AG20443 (cell line): ENCODE results near the gene CDK2AP2.
"Not testable (repeated sequence)": the region's sequence is repeated elsewhere in the genome, so short reads cannot be mapped to it uniquely, and the experiment has no call there.

Source experiments
- DNase-seq: peaks from one replicate; pipeline ENCODE4 v3.0.0; 2012; ENCODE audit warnings: low spot score, mixed read lengths

CDK2AP2 gene

GRCh38 chr11:67523556-67524479 lies 15.9 kb upstream of the CDK2AP2 start:
- DNase-seq, result peak; percentile 42

DNA sequence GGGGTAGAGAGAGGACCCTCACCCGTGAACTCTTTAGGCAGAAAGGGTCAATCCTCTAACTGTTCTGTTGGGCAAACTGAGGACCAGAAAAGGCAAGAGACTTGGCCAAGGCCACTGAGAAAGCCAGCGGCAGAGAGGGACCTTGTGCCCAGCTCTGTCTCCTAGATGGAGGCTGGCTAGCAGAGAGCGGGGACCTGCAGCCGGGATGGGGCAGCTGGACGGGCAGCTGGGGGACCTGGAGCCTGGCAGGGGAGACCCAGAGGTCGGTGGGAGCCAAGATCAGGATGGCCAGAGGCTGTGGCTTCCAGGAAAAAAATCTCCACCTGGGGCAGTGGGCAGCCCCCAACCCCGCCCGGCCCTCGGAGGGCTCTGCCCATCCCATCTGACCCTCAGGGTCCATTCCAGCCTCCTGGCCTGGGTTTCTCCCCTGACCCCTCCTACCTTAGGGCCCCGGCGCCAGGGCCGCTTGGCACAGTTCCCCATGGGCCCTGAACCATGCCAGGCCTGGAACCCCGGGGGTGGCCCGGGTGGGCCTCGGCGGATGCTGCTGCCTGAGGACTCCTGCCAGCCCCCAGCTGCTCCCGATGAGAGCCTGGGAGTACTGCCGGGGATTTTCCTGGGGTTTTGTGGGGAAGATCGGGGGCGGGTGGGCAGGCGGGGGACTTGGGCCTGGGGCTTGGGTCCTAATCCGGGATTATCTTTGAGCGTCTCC lies 15.0 kb upstream of the CDK2AP2 start, which contains the start of gene CABP2:
Gene CABP2, minus strand, starts transcription at position 603 of the 712 bp plus-strand sequence. Its CDS starts 120 bp downstream, at position 483.
- no peak for DNase-seq

GRCh38 chr11:67522338-67522737 lies 14.4 kb upstream of the CDK2AP2 start:
- DNase-seq, result no peak

DNA sequence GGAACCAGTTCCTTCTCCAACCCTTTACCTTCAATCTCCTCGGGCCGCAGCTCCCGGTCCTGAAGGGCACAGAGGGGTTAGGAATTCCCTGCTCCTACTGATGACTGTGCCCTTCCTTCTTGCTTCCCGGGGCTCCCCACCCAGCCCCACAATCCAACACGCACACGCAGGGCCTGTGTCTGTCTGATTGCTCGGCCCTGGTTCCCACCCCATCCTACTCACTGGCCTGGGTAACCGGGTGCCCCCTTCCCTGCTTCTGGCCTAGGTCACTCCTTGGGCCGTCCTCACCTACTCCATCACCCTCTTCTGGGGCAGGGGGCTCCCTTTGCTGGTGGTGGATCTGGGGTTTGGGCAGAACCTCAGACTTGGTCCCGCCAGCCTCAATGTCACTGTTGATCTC lies 14.0 kb upstream of the CDK2AP2 start:
- no peak for DNase-seq

DNA sequence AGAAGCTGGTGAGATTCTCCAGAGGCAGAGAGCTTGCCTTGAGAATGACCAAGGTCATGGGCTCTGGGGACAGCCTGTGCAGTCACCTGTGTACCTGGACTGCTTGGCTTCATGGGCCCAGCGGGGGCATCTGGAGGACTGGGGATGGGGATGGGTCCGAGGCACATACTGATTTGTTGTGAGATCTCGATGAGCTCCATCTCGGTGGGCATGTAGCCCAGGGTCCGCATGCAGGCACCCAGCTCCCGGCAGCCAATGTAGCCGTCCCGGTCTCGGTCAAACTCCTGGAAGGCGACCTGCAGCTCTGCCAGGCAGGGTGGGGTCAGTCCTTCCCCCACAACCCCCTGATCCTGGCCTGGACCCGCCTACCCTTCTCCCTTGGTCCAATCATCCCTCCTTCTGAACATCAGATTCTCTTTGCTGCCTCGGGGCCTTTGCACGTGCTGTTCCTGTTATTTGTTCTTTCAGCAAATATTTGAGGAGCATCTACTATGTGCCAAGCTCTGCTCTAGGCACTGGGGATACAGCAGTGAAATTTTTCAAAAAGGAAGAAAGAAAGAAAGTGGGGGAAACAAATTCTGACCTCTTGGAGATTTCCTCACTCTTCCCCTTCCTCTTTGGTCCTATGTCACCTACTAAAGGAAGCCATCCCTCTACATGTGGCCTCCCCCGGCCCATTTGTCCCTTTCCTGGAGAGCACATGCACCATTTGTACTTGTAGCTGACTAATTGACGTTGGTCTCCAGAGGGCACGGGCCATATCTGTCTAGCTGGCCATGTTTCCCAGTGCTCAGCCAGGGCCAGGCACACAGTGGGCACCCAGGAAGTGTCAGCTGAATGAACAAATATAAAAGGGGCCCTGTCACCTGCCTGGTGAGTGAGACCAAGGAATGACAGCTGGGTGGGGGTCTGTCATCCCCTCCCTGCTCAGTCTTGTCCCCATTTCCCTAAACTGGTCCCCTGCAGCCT lies 13.2 kb upstream of the CDK2AP2 start:
- DNase-seq, result no peak

DNA sequence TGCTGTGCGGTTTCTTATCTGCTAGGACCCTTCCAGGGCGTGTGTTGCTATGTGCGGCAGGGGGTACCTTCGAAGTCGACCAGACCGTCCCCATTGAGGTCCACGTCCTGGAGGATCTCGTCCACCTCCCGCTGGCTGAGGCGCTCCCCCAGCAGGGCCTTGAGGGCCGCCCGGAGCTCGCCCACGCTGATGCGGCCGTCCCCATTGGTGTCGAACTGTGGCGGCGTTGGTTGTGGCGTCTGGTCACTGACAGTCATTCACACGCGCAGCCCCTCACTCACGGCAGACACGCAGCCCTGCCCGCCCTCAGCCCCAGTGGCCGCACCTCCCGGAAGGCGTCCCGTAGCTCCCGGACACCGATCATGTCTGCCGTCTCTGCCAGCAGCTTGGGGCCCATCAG lies 11.8 kb upstream of the CDK2AP2 start:
- no peak for DNase-seq

GRCh38 chr11:67517784-67518552 lies 10.0 kb upstream of the CDK2AP2 start:
- no peak for DNase-seq

GRCh38 chr11:67516806-67517205 lies 8.8 kb upstream of the CDK2AP2 start:
- DNase-seq, result no peak

DNA sequence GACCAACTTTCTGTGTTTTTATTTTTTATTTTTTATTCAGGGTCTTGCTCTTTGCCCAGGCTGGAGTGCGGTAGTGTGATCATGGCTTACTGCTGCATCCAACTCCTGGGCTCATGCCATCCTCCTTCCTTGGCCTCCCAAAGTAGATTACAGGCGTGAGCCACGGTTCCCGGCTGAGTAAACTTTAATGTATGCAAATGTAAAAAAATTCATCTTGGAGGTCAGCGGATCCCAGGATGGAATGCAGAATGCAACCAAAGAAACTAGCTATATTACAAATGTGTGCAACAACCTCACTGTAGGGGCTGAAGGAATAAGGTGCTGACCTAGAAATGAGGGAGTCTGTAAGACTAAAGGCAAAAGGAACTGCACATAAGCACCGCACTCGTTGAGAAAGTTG lies 6.2 kb upstream of the CDK2AP2 start:
- DNase-seq, result no peak

DNA sequence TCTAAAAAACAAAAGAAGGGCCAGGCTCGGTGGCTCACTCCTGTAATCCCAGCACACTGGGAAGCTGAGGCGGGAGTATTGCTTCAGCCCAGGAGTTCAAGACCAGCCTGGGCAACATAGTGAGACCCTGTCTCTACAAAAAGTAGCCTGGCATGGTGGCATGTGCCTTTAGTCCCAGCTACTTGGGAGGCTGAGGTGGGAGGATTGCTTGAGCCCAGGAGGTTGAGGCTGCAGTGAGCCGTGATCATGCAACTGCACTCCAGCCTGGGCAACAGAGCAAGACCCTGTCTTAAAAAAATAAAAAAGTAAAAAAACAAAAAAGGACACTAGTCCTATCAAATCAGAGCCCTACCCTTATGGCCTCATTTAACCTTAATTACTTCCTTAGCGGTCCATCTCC lies 3.6 kb upstream of the CDK2AP2 start:
- not testable (repeated sequence) for DNase-seq

- no peak for DNase-seq
Measured at GRCh38 chr11:67510023-67510345, 2.0 kb upstream of the CDK2AP2 start.

- DNase-seq, result peak; percentile 100
Measured at GRCh38 chr11:67508486-67509121, 642 bp upstream of the CDK2AP2 start.

- peak; percentile 40 for DNase-seq
Measured at GRCh38 chr11:67507242-67507863, 609 bp downstream of the CDK2AP2 start.

- no peak for DNase-seq
Measured at GRCh38 chr11:67506426-67507051, 1.4 kb downstream of the CDK2AP2 start.

GRCh38 chr11:67505605-67506396 lies 2.2 kb downstream of the CDK2AP2 start:
- peak; percentile 91 for DNase-seq

DNA sequence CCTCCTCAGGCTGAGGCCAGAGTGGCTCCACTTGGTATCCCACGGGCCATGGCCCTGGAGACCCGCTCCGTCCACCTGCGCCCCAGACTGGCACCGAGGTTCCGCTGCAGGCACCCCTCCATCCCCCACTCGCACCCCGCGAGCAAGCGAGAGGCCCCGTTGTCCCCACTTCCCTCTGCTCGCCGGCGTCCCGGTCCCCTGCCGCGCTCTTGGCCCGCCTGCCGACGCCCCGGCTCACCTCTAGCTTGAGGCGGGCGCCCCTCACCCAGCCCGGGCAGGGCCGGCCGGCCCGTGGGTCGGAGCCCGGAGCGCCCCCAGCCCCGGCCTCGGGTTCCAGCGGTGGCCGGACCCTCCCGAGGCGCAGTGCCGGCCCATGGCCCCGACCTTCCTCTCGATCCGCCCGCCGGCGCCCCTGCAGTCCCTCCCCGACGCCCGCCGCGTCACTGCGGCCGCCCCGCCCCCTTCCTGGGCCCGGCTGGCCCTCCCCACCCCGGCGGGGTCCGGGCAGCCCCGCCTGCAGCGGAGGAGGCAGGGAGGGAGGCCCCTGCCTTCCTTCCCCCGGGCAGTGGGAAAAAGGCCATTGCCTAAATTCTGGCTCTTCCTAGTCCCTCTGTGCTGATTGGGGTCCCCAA lies 2.9 kb downstream of the CDK2AP2 start, which contains the start of gene PITPNM1:
Gene PITPNM1, minus strand, starts transcription at position 414 of the 632 bp plus-strand sequence. CDS start 1,183 bp downstream, outside the sequence.
- DNase-seq, result peak; percentile 72

GRCh38 chr11:67504005-67504949 lies 3.7 kb downstream of the CDK2AP2 start:
- peak; percentile 76 for DNase-seq
